ENCODE measurements around the gene LEMD1.

LEMD1 gene

GRCh38 chr1:205343431-205344065, 78.3 kb downstream of the LEMD1 start:
- Mint-ChIP-seq H3K27me3 (peaks cover 76% of the 10 kb centered on the region), H3K4me3 (peak overlapping the region; percentile 2), H3K9me3 (no peaks in the 10 kb centered on the region), H3K4me1 (ENCODE audit: low read depth) (peaks cover 12% of the 10 kb centered on the region), H3K27ac (no peak overlapping the region), H3K36me3 (ENCODE audit: low read depth) (no peaks in the 10 kb centered on the region)
- intact Hi-C loops (cut with micrococcal nuclease) = loop anchor here (10.0 kb wide), 1 partner anchor 359 kb away; no protein-coding TSS in a partner anchor

GRCh38 chr1:205342986-205343385, 78.9 kb downstream of the LEMD1 start:
- no peaks in the 10 kb centered on the region for H3K9me3 Mint-ChIP-seq
- intact Hi-C loops (cut with micrococcal nuclease) = loop anchor here (10.0 kb wide), 1 partner anchor 358 kb away; no protein-coding TSS in a partner anchor
- H3K27ac Mint-ChIP-seq = no peak overlapping the region
- H3K4me1 Mint-ChIP-seq (ENCODE audit: low read depth) = peaks cover 7% of the 10 kb centered on the region
- H3K36me3 Mint-ChIP-seq (ENCODE audit: low read depth) = no peaks in the 10 kb centered on the region
- H3K4me3 Mint-ChIP-seq = peak overlapping the region; percentile 2
- H3K27me3 Mint-ChIP-seq = peaks cover 81% of the 10 kb centered on the region

DNA sequence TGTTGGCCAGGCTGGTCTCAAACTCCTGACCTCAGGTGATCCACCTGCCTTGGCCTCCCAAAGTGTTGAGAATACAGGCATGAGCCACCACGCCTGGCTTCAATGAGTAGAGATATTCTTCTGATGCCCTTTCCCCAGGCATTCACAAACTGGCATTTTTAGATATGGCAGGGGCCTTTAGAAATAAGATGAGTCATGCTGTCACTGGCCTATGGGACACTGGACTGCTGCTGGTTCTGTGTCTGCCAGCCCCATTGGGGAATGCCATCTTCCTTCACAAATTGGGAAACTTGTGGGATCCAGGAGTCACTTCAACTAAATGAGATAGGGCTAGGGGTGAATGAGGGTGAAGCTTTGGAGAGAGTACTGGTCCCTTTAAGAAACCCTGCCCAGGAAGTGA, 81.2 kb downstream of the LEMD1 start:
- H3K27ac Mint-ChIP-seq = no peak overlapping the region
- H3K36me3 Mint-ChIP-seq (ENCODE audit: low read depth) = no peaks in the 10 kb centered on the region
- H3K4me3 Mint-ChIP-seq = no peak overlapping the region
- H3K27me3 Mint-ChIP-seq = peaks cover 78% of the 10 kb centered on the region
- intact Hi-C loops (cut with micrococcal nuclease) = loop anchor here (10.0 kb wide), 1 partner anchor 356 kb away; no protein-coding TSS in a partner anchor
- peaks cover 6% of the 10 kb centered on the region for H3K4me1 Mint-ChIP-seq (ENCODE audit: low read depth)
- no peaks in the 10 kb centered on the region for H3K9me3 Mint-ChIP-seq

- Mint-ChIP-seq H3K27me3 (peaks cover 69% of the 10 kb centered on the region), H3K4me1 (ENCODE audit: low read depth) (peaks cover 6% of the 10 kb centered on the region), H3K4me3 (no peak overlapping the region), H3K27ac (no peak overlapping the region), H3K9me3 (no peaks in the 10 kb centered on the region), H3K36me3 (ENCODE audit: low read depth) (no peaks in the 10 kb centered on the region)
- intact Hi-C loops (cut with micrococcal nuclease) = loop anchor here (5.0 to 10.0 kb wide), 2 partner anchors 183 to 355 kb away; no protein-coding TSS in a partner anchor
Measured at GRCh38 chr1:205339717-205340116, 82.1 kb downstream of the LEMD1 start.

GRCh38 chr1:205339197-205339702, 82.6 kb downstream of the LEMD1 start:
- Mint-ChIP-seq H3K27me3 (peaks cover 65% of the 10 kb centered on the region), H3K27ac (no peak overlapping the region), H3K4me1 (ENCODE audit: low read depth) (peaks cover 3% of the 10 kb centered on the region), H3K9me3 (no peaks in the 10 kb centered on the region), H3K36me3 (ENCODE audit: low read depth) (no peaks in the 10 kb centered on the region), H3K4me3 (no peak overlapping the region)
- intact Hi-C loops (cut with micrococcal nuclease) = loop anchor here (5.0 kb wide), 1 partner anchor 183 kb away; no protein-coding TSS in a partner anchor

GRCh38 chr1:205338011-205338410, 83.8 kb downstream of the LEMD1 start:
- no peaks in the 10 kb centered on the region for H3K9me3 Mint-ChIP-seq
- no peaks in the 10 kb centered on the region for H3K4me1 Mint-ChIP-seq (ENCODE audit: low read depth)
- intact Hi-C loops (cut with micrococcal nuclease) = loop anchor here (5.0 kb wide), 1 partner anchor 184 kb away; no protein-coding TSS in a partner anchor
- no peak overlapping the region for H3K27ac Mint-ChIP-seq
- H3K27me3 Mint-ChIP-seq = peaks cover 63% of the 10 kb centered on the region
- H3K4me3 Mint-ChIP-seq = no peak overlapping the region
- H3K36me3 Mint-ChIP-seq (ENCODE audit: low read depth) = no peaks in the 10 kb centered on the region

- Mint-ChIP-seq H3K4me1 (ENCODE audit: low read depth) (no peaks in the 10 kb centered on the region), H3K9me3 (no peaks in the 10 kb centered on the region), H3K27ac (no peak overlapping the region), H3K36me3 (ENCODE audit: low read depth) (no peaks in the 10 kb centered on the region), H3K4me3 (no peak overlapping the region), H3K27me3 (peaks cover 58% of the 10 kb centered on the region)
- intact Hi-C loops (cut with micrococcal nuclease) = loop anchor here (5.0 kb wide), 1 partner anchor 185 kb away; no protein-coding TSS in a partner anchor
Measured at GRCh38 chr1:205337481-205337880, 84.4 kb downstream of the LEMD1 start.

DNA sequence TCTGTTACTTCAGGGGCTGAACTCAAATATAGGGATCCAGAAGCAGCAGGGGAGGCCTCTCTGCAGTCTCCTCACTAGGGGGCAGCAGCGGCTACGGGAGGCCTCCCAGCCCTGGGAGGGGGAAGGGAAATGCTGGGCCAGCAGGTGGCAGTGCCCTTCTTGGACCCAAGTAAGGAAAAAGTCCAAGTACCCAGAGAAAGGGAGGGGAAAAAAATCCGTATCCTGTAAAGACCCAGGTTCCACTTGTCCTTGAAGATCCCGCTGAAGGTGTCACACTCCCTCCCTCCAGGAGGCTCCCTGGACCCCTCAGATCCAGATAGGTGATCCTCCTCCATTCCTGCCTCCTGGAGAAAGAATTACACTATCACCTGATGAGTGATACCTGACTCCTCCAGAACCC, 86.2 kb downstream of the LEMD1 start:
- peaks cover 48% of the 10 kb centered on the region for H3K27me3 Mint-ChIP-seq
- H3K27ac Mint-ChIP-seq = no peak overlapping the region

GRCh38 chr1:205332015-205332791, 89.7 kb downstream of the LEMD1 start:
- no peaks in the 10 kb centered on the region for H3K36me3 Mint-ChIP-seq (ENCODE audit: low read depth)
- no peak overlapping the region for H3K4me3 Mint-ChIP-seq
- H3K4me1 Mint-ChIP-seq (ENCODE audit: low read depth) = peaks cover 9% of the 10 kb centered on the region
- intact Hi-C loops (cut with micrococcal nuclease) = no loop called here
- H3K9me3 Mint-ChIP-seq = no peaks in the 10 kb centered on the region
- no peak overlapping the region for H3K27ac Mint-ChIP-seq
- peaks cover 36% of the 10 kb centered on the region for H3K27me3 Mint-ChIP-seq

More for the DNA sequence above, 86.2 kb downstream of the LEMD1 start:
- H3K4me3 Mint-ChIP-seq = no peak overlapping the region
- no peaks in the 10 kb centered on the region for H3K36me3 Mint-ChIP-seq (ENCODE audit: low read depth)
- intact Hi-C loops (cut with micrococcal nuclease) = loop anchor here (5.0 kb wide), 1 partner anchor 187 kb away; no protein-coding TSS in a partner anchor
- no peaks in the 10 kb centered on the region for H3K9me3 Mint-ChIP-seq
- no peaks in the 10 kb centered on the region for H3K4me1 Mint-ChIP-seq (ENCODE audit: low read depth)

All from dendritic cell treated with granulocyte-macrophage colony-stimulating factor and Interleukin-4, amounts not matched to agents 40 ng/mL and 50 ng/mL, for 4 days (primary cell).